GM23248 (cell line): ENCODE results near the gene SDK2. TPM values are rescaled to one million over a fixed set of nuclear protein-coding genes. Genes with fewer than 3 reads are reported as not detected.

Experiments used
- DNase-seq: peaks from one replicate; pipeline ENCODE4 v3.0.0-alpha.2; 2015
- H2AFZ ChIP-seq: fragments of 200-600 bp; sonication (generic); 2 replicates; pipeline ENCODE4 v1.6.1; 2016; ENCODE audit warnings: antibody characterized with exemption
- H3F3A ChIP-seq: fragments of 200-600 bp; sonication (generic); 2 replicates; pipeline ENCODE4 v1.6.1; 2016; ENCODE audit warnings: mild to moderate bottlenecking, antibody characterized with exemption, mixed run types; ENCODE audit not compliant: insufficient read depth
- H3K27ac ChIP-seq: fragments of 200-600 bp; sonication (generic); 2 replicates; pipeline ENCODE4 v1.5.1; 2016; ENCODE audit warnings: mild to moderate bottlenecking
- H3K27me3 ChIP-seq: fragments of 200-600 bp; sonication (generic); replicated peaks from 2 replicates; pipeline ENCODE4 v1.6.1; 2016; ENCODE audit warnings: mild to moderate bottlenecking; ENCODE audit not compliant: insufficient read depth
- H3K36me3 ChIP-seq: fragments of 200-600 bp; sonication (generic); 2 replicates; pipeline ENCODE4 v1.6.1; 2016; ENCODE audit warnings: low read depth, mild to moderate bottlenecking
- H3K4me1 ChIP-seq: fragments of 200-600 bp; sonication (generic); 2 replicates; pipeline ENCODE4 v1.6.1; 2016; ENCODE audit warnings: mild to moderate bottlenecking; ENCODE audit not compliant: insufficient read depth
- H3K4me2 ChIP-seq: fragments of 200-600 bp; sonication (generic); one replicate; pipeline ENCODE4 v1.6.1; 2016; ENCODE audit warnings: mild to moderate bottlenecking; ENCODE audit not compliant: unreplicated experiment
- H3K4me3 ChIP-seq: fragments of 200-600 bp; sonication (generic); 2 replicates; pipeline ENCODE4 v1.5.1; 2016; ENCODE audit warnings: mild to moderate bottlenecking
- H3K79me2 ChIP-seq: fragments of 200-600 bp; sonication (generic); 2 replicates; pipeline ENCODE4 v1.6.1; 2016; ENCODE audit warnings: mild to moderate bottlenecking; ENCODE audit not compliant: insufficient read depth
- H3K9ac ChIP-seq: fragments of 200-600 bp; sonication (generic); 2 replicates; pipeline ENCODE4 v1.6.1; 2016; ENCODE audit warnings: mild to moderate bottlenecking
- H3K9me2 ChIP-seq: fragments of 200-600 bp; sonication (generic); 2 replicates; pipeline ENCODE4 v1.6.1; 2016; ENCODE audit warnings: mixed run types, mild to moderate bottlenecking, moderate library complexity; ENCODE audit not compliant: insufficient read depth
- H3K9me3 ChIP-seq: fragments of 200-600 bp; sonication (generic); one replicate; pipeline ENCODE4 v1.6.1; 2017; ENCODE audit warnings: low read depth
- H4K20me1 ChIP-seq: fragments of 200-600 bp; sonication (generic); 2 replicates; pipeline ENCODE4 v1.6.0; 2016; ENCODE audit not compliant: insufficient read depth
- EZH2 ChIP-seq: fragments of 200-600 bp; sonication (generic); IDR thresholded peaks from 2 replicates; pipeline ENCODE4 v1.6.1; 2018; ENCODE audit warnings: antibody characterized with exemption, mild to moderate bottlenecking; ENCODE audit not compliant: insufficient read depth, poor library complexity, severe bottlenecking
- EZH2phosphoT487 ChIP-seq: fragments of 200-600 bp; sonication (generic); IDR thresholded peaks from 2 replicates; pipeline ENCODE4 v1.6.1; 2018; ENCODE audit warnings: antibody characterized with exemption, moderate library complexity, mild to moderate bottlenecking, low read depth; ENCODE audit not compliant: insufficient read depth
- WGBS, 2 experiments: methylation state at CpG; one replicate each; pipeline ENCODE4 v1.1.6; 2015 to 2017; ENCODE audit warnings: low lambda C conversion rate in 2 of 2, low coverage in 1 of 2; ENCODE audit errors: missing lambda C conversion rate in 2 of 2; 5-methylcytosine and 5-hydroxymethylcytosine counted together
- in situ Hi-C: fragments of 300-500 bp; cut with MboI; formaldehyde crosslinking; loops from 2 replicates; pipeline ENCODE4 v1.15.0; 2020
- polyA plus RNA-seq: library from polyadenylated mRNA; unstranded; fragments of >200 nt; fragmentation: Nextera tagmentation; extraction: Ambion mirVana; gene quantifications from 2 replicates; pipeline ENCODE4 v1.2.1, GENCODE V29; 2016
- total RNA-seq: library from RNA; depleted of rRNA; stranded (reverse); fragments of >200 nt; shearing (Covaris generic); gene quantifications from 2 replicates; pipeline ENCODE4 v1.2.3, GENCODE V29; 2014

Gene SDK2
- total and polyA plus RNA-seq, 2 experiments from 2014 or later = under 0.01 to 0.03 TPM

GRCh38 chr17:73586275-73586832, 57.9 kb downstream of the SDK2 start:
- H3K4me3 ChIP-seq = no peak overlapping the region
- no peak for TF ChIP-seq EZH2
- no peak for TF ChIP-seq EZH2phosphoT487
- peaks cover 19% of the 10 kb centered on the region; the same call in 1 of the 2 replicates for H3K27me3 ChIP-seq
- no peaks in the 10 kb centered on the region for H4K20me1 ChIP-seq
- no peaks in the 10 kb centered on the region for H3K4me1 ChIP-seq
- no peaks in the 10 kb centered on the region for H3F3A ChIP-seq
- no peak overlapping the region for H3K27ac ChIP-seq
- DNase-seq = peak; percentile 22
- H3K9me3 ChIP-seq = no peaks in the 10 kb centered on the region
- no peak overlapping the region for H2AFZ ChIP-seq
- no peak overlapping the region for H3K4me2 ChIP-seq
- H3K9me2 ChIP-seq = no peaks in the 10 kb centered on the region
- WGBS, 2 experiments = 6% methylated on average over 16 of the region's 16 CpGs
- no peak overlapping the region for H3K9ac ChIP-seq
- in situ Hi-C loops = no loop called here
- H3K36me3 ChIP-seq = no peaks in the 10 kb centered on the region
- no peaks in the 10 kb centered on the region for H3K79me2 ChIP-seq

GRCh38 chr17:73585583-73585982, 58.7 kb downstream of the SDK2 start:
- H3K4me1 ChIP-seq = no peaks in the 10 kb centered on the region
- no peak overlapping the region for H3K4me2 ChIP-seq
- H3K27me3 ChIP-seq = peaks cover 19% of the 10 kb centered on the region; the same call in 1 of the 2 replicates

GRCh38 chr17:73584987-73585386, 59.3 kb downstream of the SDK2 start:
- TF ChIP-seq EZH2phosphoT487 = no peak
- TF ChIP-seq EZH2 = no peak

More at GRCh38 chr17:73585583-73585982, 58.7 kb downstream of the SDK2 start:
- no peak for DNase-seq
- no peak overlapping the region for H3K9ac ChIP-seq
- H3K9me2 ChIP-seq = no peaks in the 10 kb centered on the region
- no peaks in the 10 kb centered on the region for H3K9me3 ChIP-seq
- no peak overlapping the region for H3K27ac ChIP-seq
- H3K4me3 ChIP-seq = no peak overlapping the region
- H2AFZ ChIP-seq = no peak overlapping the region
- no peaks in the 10 kb centered on the region for H3K36me3 ChIP-seq
- H3K79me2 ChIP-seq = no peaks in the 10 kb centered on the region
- in situ Hi-C loops = no loop called here
- no peaks in the 10 kb centered on the region for H3F3A ChIP-seq
- 57 to 58% methylated on average over 5 of the region's 5 CpGs for WGBS, 2 experiments
- TF ChIP-seq EZH2 = no peak
- TF ChIP-seq EZH2phosphoT487 = no peak
- no peaks in the 10 kb centered on the region for H4K20me1 ChIP-seq

GRCh38 chr17:73584049-73584448, 60.2 kb downstream of the SDK2 start:
- no peak overlapping the region for H3K4me2 ChIP-seq
- H3K4me1 ChIP-seq = no peaks in the 10 kb centered on the region
- H3K27ac ChIP-seq = no peak overlapping the region
- no peaks in the 10 kb centered on the region for H3K9me2 ChIP-seq
- DNase-seq = no peak
- no peak overlapping the region for H2AFZ ChIP-seq
- in situ Hi-C loops = no loop called here
- H3K36me3 ChIP-seq = no peaks in the 10 kb centered on the region
- H3F3A ChIP-seq = no peaks in the 10 kb centered on the region
- H3K27me3 ChIP-seq = peaks cover 19% of the 10 kb centered on the region; the same call in 1 of the 2 replicates
- no peak overlapping the region for H3K4me3 ChIP-seq
- no peaks in the 10 kb centered on the region for H3K9me3 ChIP-seq
- H3K9ac ChIP-seq = no peak overlapping the region
- H4K20me1 ChIP-seq = no peaks in the 10 kb centered on the region
- WGBS, 2 experiments = 60 to 64% methylated on average over 9 to 11 of the region's 11 CpGs
- no peak for TF ChIP-seq EZH2
- no peak for TF ChIP-seq EZH2phosphoT487
- H3K79me2 ChIP-seq = no peaks in the 10 kb centered on the region

More at GRCh38 chr17:73584987-73585386, 59.3 kb downstream of the SDK2 start:
- no peak overlapping the region for H3K4me2 ChIP-seq
- peaks cover 19% of the 10 kb centered on the region; the same call in 1 of the 2 replicates for H3K27me3 ChIP-seq
- no peak overlapping the region for H3K9ac ChIP-seq
- H2AFZ ChIP-seq = no peak overlapping the region
- no peaks in the 10 kb centered on the region for H3K9me3 ChIP-seq
- DNase-seq = no peak
- no peaks in the 10 kb centered on the region for H3K79me2 ChIP-seq
- WGBS, 2 experiments = 53 to 63% methylated on average over 5 of the region's 5 CpGs
- H3K9me2 ChIP-seq = no peaks in the 10 kb centered on the region
- H3K4me1 ChIP-seq = no peaks in the 10 kb centered on the region
- H3F3A ChIP-seq = no peaks in the 10 kb centered on the region
- H3K4me3 ChIP-seq = no peak overlapping the region
- H3K36me3 ChIP-seq = no peaks in the 10 kb centered on the region
- no peaks in the 10 kb centered on the region for H4K20me1 ChIP-seq
- no peak overlapping the region for H3K27ac ChIP-seq
- in situ Hi-C loops = no loop called here
